Articular chondrocyte of knee joint (primary cell): ENCODE measurements around the gene SAP30. TPM values are rescaled to one million over a fixed set of nuclear protein-coding genes. Genes with fewer than 3 reads are reported as not detected.

Experiments used
- total RNA-seq: library from RNA; depleted of rRNA; stranded (reverse); fragments of >200 nt; gene quantifications from 2 replicates; pipeline ENCODE4 v1.2.3, GENCODE V29; 2012

SAP30 gene, protein sequence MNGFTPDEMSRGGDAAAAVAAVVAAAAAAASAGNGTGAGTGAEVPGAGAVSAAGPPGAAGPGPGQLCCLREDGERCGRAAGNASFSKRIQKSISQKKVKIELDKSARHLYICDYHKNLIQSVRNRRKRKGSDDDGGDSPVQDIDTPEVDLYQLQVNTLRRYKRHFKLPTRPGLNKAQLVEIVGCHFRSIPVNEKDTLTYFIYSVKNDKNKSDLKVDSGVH
- total RNA-seq: 62.3 and 62.6 TPM in 2 replicates

DNA sequence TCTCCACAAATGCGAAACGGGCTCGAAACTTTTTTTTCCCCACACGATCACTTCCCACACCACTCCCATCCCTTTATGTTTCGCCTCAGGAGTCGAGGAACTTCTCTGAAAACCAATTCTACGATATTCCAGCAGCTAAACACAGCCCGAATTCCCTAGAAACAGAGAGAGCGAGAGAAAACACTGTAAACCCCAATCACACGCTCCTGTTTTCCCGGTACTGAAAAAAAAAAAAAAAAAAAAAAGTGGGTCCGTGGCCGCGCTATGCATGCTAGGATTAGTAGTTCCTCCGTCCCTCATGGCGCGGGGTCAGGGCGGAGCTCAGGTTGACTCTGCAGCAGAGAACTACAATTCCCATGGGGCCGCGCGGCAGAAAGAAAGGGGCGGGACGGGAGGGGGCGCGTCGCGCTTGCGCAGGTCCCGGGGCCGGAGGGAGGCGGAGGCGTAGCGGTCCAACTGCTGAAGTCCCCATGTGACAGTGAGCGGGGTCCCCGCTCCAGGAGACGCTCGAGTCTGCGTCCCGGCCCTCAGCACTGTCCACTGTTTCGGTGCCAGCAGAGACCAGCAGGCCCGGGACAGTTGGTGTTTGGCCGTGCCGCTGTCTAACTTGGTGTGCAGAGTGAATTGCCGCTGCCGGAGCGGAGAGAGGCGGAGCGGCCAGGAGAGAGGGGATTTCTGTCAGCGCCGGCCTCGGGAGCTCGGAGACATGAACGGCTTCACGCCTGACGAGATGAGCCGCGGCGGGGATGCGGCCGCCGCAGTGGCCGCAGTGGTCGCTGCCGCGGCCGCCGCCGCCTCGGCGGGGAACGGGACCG is at the start of gene SAP30:
SAP30 (plus strand) TSS at position 478 of the 815 bp plus-strand sequence; CDS start at position 707, 229 bp downstream.

DNA sequence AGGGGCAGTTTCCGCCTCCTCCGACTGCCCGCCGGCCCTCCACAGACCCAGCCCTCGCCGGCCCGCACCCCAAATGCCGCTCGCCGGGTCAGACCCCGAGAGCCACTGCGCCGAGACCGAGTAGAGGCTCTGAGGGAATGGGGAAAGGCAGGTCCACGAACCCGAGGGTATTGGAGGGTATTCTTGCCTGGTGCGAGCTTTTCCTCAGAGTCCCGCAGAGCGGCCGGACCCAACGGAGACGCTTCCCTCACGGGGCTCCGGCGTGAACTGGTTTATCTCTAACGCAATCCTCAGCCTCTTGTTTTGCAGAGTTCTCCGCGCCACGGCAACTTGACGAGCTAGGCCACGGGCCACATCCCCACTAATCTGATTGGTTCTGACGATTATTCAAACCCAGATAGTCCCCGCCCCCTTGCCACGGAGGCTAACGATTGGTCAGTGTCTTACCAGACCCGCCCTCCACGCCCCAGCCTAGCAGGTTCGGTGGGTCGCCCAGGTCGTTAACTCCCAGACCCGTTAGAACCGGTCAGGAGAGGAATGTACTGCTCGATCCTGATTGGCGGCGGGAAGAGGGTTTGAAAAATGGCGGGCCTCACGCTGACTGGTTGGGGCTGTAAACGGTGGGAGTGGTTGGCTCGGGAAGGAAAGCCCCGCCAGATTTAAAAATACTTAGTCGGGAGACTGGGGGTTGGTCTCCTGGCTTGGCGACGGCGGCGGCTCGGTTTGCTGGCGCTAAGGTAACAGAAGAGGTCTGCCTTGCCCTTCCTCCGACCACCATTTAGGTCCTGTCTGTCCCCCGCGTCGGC is 36.5 kb upstream of the SAP30 start, which contains the start of gene HMGB2:
HMGB2 (minus strand) TSS at position 274 of the 806 bp plus-strand sequence. CDS start 709 bp downstream, outside the sequence.

DNA sequence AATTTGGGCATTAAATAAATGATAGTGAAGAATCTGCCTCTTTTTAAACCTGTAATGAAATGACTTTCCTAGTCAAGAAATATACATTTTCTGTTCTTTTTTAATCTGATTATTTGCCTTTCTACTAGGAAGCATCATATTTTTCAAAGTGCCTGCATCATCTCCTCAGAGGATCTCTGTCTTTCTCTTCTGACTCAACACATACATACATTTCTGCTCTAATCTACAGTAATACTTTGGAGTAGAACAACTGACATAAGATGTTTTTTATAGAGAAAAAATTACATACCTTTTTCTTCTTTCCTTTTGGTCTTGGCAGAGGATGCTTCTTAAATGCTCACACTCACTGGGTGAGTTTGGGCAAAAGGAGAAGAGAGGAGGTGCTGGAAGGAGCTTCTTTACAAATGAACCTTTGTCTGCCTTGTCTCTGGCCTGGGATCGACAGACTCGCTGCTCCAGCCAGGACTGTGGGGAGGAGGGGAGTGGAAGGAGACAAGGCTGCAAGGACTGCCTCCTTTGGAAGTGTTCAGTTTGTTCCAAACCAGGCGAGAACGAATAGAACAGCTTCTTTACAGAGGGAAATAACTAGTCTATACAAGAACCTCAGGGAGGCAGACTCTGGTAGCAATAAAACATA is 28.1 kb downstream of the SAP30 start, which contains the start of gene SCRG1:
SCRG1 (minus strand) TSS at position 338 of the 637 bp plus-strand sequence. CDS start 7,702 bp downstream, outside the sequence.

Other genes with a start within 250 kb of the SAP30 start
- gene GALNT7, start 202.1 kb upstream of the SAP30 start, total RNA-seq: 29.4 and 33.7 TPM in 2 replicates
- 73.7 and 91.2 TPM in 2 replicates for gene HMGB2, start 36.6 kb upstream of the SAP30 start, total RNA-seq
- gene SCRG1, start 28.2 kb downstream of the SAP30 start, total RNA-seq: 30.1 and 44.9 TPM in 2 replicates
- 0.78 and 3.0 TPM in 2 replicates for gene HAND2, start 159.3 kb downstream of the SAP30 start, total RNA-seq